NCI-H2196 treated with DMSO at 0.1 percent for 48 hours (cell line): ENCODE measurements around the gene ARHGAP42.
"Not testable (repeated sequence)": the region's sequence is repeated elsewhere in the genome, so short reads cannot be mapped to it uniquely, and the experiment has no call there.

ENCODE experiments used
- DNase-seq: peaks from one replicate; lab custom pipeline; 2025; ENCODE audit not compliant: unreplicated experiment; lab: John Stamatoyannopoulos, UW

The ARHGAP42 gene

GRCh38 chr11:101009690-101010055 is 322.6 kb downstream of the ARHGAP42 start:
- no peak for DNase-seq

DNA sequence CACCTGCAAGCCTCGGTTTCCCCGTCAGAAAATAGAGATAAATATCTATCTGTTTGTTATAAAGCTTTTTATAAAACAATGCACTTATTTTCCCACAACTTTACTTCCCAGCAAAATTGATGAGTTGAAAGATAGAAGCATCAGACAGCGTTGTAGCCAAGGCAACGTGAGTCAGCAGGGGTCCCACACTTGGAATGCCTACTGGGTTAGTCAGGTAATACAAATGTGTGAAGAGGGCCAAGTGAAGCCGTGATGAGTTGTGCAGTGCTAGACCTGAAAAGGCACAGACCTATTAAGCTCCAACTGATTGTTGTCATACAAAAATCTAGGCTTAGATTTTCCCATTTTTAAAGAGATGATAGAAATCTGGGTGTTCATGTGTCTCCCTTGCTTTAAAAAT is 323.8 kb downstream of the ARHGAP42 start:
- no peak for DNase-seq

GRCh38 chr11:101011881-101012280 is 324.8 kb downstream of the ARHGAP42 start:
- no peak for DNase-seq

DNA sequence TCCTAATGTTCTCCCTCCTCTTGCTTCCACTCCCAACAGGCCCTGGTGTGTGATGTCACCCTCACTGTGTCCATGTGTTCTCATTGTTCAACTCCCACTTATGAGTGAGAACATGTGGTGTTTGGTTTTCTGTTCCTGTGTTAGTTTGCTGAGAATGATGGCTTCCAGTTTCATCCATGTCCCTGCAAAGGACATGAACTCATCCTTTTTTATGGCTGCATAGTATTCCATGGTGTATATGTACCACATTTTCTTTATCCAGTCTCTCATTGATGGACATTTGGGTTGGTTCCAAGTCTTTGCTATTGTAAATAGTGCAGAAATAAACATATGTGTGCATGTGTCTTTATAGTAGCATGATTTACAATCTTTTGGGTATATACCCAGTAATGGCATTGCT is 326.6 kb downstream of the ARHGAP42 start:
- not testable (repeated sequence) for DNase-seq

GRCh38 chr11:101014600-101015285 is 327.7 kb downstream of the ARHGAP42 start:
- no peak for DNase-seq

- no peak for DNase-seq
Measured at GRCh38 chr11:101019870-101020269, 332.8 kb downstream of the ARHGAP42 start.

DNA sequence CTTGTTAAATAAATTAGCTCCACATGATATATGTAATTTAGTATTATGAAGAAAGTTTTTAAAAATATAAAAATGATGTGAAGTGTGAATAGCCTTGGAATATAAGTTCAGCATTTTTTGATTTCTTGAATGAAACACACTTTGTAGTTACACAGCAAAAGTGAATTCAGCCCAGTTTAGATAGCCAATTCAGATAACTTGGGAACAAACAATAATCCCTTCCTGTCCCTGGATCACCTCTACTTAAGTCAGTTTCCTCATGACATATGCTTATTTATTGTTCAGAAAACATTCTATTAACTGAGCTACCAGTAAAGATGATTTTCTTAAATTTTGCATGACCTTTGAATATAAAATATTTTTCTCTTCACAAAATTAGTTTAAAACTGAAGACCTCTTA is 335.2 kb downstream of the ARHGAP42 start:
- no peak for DNase-seq

DNA sequence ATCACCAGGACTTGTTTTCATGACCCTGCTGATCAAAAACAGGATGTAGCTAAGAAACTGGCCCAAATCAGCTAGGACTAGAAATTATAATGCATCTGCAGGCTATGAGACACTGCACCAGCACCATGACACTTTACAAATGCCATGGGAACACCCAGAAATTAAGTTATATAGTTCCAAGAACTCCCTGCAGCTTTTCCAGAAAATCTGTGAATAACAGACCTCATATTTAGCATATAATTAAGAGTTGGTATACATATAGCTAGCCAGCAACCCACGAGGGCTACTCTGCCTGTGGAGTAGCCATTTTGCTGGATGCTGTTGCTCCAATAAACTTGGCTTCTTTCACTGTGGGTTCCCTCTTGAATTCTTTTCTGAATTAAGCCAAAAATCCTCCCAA is 341.6 kb downstream of the ARHGAP42 start:
- DNase-seq, result no peak

DNA sequence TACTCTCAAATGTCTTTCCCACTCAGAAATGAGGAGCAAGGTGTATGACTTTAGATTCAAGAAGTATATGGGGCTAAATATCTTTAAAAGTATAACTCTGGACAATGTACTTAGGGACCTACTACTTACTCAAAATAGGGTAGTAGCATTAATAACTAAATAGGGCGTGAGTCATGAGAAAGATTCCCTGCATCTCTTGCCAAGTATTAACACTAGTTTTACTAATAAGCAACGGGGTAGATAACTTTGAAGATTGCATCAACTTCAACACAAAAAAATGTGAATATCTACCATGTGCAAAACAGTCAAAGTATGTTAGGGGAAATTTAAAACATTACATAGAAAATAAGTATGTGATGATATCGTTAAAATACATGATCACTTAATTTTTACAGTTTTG is 342.9 kb downstream of the ARHGAP42 start:
- no peak for DNase-seq

- no peak for DNase-seq
Measured at GRCh38 chr11:101030692-101031091, 343.6 kb downstream of the ARHGAP42 start.

DNA sequence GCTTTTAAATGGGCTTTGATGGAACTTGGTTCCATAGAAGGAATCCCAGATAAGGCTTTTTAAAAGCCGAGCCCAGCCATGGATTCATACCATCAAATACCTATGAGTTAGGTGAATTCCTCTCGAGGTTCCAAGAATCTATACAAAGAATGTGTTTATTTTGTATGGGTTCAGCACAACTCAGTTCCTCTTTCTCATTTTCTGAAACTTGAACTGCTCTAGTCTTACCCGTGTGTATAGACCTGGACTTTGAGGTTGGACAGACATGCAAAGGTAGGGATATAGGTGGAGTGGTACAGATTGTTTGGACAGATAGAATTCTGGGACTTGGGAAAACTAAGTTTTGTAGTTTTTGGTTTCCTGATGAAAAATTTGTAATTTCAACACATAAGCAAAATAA is 344.6 kb downstream of the ARHGAP42 start:
- no peak for DNase-seq

- no peak for DNase-seq
Measured at GRCh38 chr11:101032991-101033390, 345.9 kb downstream of the ARHGAP42 start.

DNA sequence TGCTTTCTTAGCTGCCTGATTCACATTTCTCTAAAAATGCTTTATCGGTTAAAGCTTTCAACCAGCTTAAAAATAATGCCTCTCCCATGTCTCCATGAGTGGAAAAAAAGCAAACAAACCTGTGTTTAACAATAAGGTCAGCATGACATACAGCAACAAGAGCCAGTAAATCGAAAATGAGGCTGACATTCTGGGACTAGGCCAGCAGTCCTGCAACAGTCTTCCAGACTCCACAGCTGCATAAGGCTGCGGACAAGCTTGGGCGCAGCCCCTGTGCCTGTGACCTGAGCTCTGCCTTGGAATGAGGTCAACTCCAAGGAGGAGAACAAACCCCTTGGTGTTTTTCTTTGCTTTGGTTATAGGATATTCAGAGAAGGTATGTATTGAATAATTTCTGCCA is 347.0 kb downstream of the ARHGAP42 start:
- no peak for DNase-seq

- DNase-seq, result no peak
Measured at GRCh38 chr11:101035872-101036271, 348.8 kb downstream of the ARHGAP42 start.
